ENCODE data around the gene REEP1.

DNA sequence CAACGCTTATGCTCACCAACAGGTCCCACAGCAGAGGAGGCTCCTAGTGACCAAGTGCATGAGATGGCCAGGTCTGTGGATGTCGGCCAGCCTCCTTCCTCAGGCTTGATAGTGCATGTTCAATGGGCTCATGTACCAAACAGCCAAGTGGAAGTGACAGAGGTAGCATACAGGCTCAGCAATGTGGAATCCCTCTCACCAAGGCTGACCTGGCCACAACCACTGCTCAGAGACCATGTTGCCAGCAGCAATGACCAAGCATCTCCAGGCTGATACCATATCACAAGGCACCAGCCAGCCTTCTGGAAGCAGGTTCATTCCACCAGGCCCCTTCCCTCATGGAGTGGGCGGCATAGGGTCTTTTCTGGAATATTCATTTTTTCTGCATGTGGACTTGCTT lies 61.5 kb downstream of the REEP1 start:
- no peak for TF ChIP-seq ZNF274 (IDR thresholded peaks at IDR 0.05; ENCODE audit: low read depth, low read length)
- TF ChIP-seq YY1 (IDR thresholded peaks at IDR 0.05; ENCODE audit: insufficient read depth, insufficient read length) = no peak
